SK-N-SH treated with all-trans-retinoic acid at 6 μM for 48 hours (cell line): ENCODE measurements around the gene SVIL.
A peak's percentile ranks its signal among the peaks of the same experiment; 100 is the strongest.

Experiments
- CSDC2 ChIP-seq: fragments of 250-450 bp; sonication (Bioruptor Pico); IDR thresholded peaks from 2 replicates; pipeline ENCODE4 v1.5.0; 2020; ENCODE audit warnings: mild to moderate bottlenecking, moderate library complexity
- ISL1 ChIP-seq: fragments of 250-450 bp; sonication (Bioruptor Pico); IDR thresholded peaks from 2 replicates; pipeline ENCODE4 v2.1.2; 2022; ENCODE audit warnings: mild to moderate bottlenecking, moderate library complexity
- OSR1 ChIP-seq: fragments of 250-450 bp; sonication (Bioruptor Pico); IDR thresholded peaks from 2 replicates; pipeline ENCODE4 v1.8.0; 2022; ENCODE audit warnings: moderate library complexity, mild to moderate bottlenecking, inconsistent platforms
- PPARA ChIP-seq: fragments of 250-450 bp; sonication (Bioruptor Pico); IDR thresholded peaks from 2 replicates; pipeline ENCODE4 v1.5.0; 2020; ENCODE audit warnings: mild to moderate bottlenecking, borderline replicate concordance
- RARB ChIP-seq: fragments of 250-450 bp; sonication (Bioruptor Pico); IDR thresholded peaks from 2 replicates; pipeline ENCODE4 v1.8.0; 2021; ENCODE audit warnings: mild to moderate bottlenecking, moderate library complexity
- SNAI2 ChIP-seq: fragments of 250-450 bp; sonication (Bioruptor Pico); IDR thresholded peaks from 2 replicates; pipeline ENCODE4 v1.5.0; 2020; ENCODE audit warnings: mild to moderate bottlenecking, moderate library complexity
- TOX ChIP-seq: fragments of 250-450 bp; sonication (Bioruptor Pico); IDR thresholded peaks from 2 replicates; pipeline ENCODE4 v1.8.0; 2021; ENCODE audit warnings: mild to moderate bottlenecking, moderate library complexity, borderline replicate concordance
- ZFP3 ChIP-seq: fragments of 250-450 bp; sonication (Bioruptor Pico); IDR thresholded peaks from 2 replicates; pipeline ENCODE4 v1.5.0; 2020; ENCODE audit warnings: mild to moderate bottlenecking, moderate library complexity
- ZFP30 ChIP-seq: fragments of 450-650 bp; formaldehyde crosslinking; IDR thresholded peaks from 2 replicates; pipeline ENCODE4 v1.5.0; 2022; ENCODE audit warnings: mild to moderate bottlenecking, moderate library complexity
- ZNF565 ChIP-seq: fragments of 450-650 bp; formaldehyde crosslinking; conservative IDR thresholded peaks from 2 replicates; pipeline ENCODE4 v1.5.0; 2020; ENCODE audit warnings: low read depth, mild to moderate bottlenecking, moderate library complexity
- ZNF8 ChIP-seq: fragments of 450-650 bp; formaldehyde crosslinking; IDR thresholded peaks from 2 replicates; pipeline ENCODE4 v1.5.0; 2020; ENCODE audit warnings: mild to moderate bottlenecking, moderate library complexity
- TF ChIP-seq, protein P1 (sequence below): fragments of 250-450 bp; sonication (Bioruptor Pico); IDR thresholded peaks from 2 replicates; pipeline ENCODE4 v1.5.0; 2020; ENCODE audit warnings: mild to moderate bottlenecking, moderate library complexity
- TF ChIP-seq, protein P2 (sequence below): fragments of 250-450 bp; sonication (Bioruptor Pico); IDR thresholded peaks from 2 replicates; pipeline ENCODE4 v1.5.1; 2021; ENCODE audit warnings: mild to moderate bottlenecking, moderate library complexity

DNA sequence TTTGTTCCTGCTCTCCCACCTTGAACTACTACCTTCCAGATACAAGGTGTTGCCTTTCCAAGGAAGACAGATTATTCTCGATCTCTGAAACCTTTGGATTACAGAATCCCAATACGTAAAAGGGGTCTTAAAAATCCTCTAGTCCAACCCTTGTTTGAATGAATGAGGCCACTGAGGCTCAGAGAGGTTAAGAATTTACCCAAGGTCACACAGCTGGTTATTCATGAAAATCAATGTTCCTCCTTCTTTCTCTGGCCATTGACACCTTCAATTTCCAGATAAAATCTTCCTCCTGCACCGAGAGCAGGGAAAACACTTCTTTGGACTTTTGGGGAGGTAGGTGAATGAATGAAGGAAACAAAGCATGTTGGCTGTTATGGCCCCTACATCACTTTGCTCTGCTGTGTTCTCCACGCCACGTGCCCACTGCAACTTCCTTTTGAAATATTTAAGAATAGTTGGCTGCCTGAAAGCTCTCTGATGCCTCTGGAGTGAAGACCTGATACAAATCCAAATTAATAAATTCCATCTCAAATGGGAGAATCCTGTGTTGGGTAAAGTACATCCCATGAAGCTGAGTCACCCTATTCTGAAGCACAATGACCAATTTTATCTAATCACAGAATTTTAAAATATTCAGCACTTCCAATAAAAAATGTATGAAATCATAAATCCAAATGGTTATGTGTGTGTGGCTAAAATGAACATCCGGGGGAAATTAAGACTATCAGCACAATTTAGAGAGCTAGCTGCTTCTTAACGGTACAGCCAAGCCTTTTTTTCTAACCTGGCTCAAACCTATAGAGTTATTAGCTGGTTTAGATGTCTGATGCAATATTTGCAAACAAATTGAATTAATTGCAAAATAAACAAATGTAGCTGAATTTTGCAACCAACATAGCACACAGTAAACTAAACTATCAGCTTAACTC is 7.3 kb downstream of the SVIL start:
- TF ChIP-seq ISL1 (CRISPR knock-in tag) (peak; percentile 74), ZFP3 (CRISPR knock-in tag) (no peak), RARB (no peak), CSDC2 (CRISPR knock-in tag) (no peak), OSR1 (CRISPR knock-in tag) (no peak), TOX (CRISPR knock-in tag) (no peak), ZFP30 (CRISPR knock-in tag) (no peak), ZNF565 (CRISPR knock-in tag) (no peak), PPARA (CRISPR knock-in tag) (no peak), SNAI2 (CRISPR knock-in tag) (no peak), ZNF8 (CRISPR knock-in tag) (no peak)
- TF ChIP-seq, protein P1, sequence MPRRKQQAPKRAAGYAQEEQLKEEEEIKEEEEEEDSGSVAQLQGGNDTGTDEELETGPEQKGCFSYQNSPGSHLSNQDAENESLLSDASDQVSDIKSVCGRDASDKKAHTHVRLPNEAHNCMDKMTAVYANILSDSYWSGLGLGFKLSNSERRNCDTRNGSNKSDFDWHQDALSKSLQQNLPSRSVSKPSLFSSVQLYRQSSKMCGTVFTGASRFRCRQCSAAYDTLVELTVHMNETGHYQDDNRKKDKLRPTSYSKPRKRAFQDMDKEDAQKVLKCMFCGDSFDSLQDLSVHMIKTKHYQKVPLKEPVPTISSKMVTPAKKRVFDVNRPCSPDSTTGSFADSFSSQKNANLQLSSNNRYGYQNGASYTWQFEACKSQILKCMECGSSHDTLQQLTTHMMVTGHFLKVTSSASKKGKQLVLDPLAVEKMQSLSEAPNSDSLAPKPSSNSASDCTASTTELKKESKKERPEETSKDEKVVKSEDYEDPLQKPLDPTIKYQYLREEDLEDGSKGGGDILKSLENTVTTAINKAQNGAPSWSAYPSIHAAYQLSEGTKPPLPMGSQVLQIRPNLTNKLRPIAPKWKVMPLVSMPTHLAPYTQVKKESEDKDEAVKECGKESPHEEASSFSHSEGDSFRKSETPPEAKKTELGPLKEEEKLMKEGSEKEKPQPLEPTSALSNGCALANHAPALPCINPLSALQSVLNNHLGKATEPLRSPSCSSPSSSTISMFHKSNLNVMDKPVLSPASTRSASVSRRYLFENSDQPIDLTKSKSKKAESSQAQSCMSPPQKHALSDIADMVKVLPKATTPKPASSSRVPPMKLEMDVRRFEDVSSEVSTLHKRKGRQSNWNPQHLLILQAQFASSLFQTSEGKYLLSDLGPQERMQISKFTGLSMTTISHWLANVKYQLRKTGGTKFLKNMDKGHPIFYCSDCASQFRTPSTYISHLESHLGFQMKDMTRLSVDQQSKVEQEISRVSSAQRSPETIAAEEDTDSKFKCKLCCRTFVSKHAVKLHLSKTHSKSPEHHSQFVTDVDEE (CRISPR knock-in tag): no peak
- TF ChIP-seq, protein P2, sequence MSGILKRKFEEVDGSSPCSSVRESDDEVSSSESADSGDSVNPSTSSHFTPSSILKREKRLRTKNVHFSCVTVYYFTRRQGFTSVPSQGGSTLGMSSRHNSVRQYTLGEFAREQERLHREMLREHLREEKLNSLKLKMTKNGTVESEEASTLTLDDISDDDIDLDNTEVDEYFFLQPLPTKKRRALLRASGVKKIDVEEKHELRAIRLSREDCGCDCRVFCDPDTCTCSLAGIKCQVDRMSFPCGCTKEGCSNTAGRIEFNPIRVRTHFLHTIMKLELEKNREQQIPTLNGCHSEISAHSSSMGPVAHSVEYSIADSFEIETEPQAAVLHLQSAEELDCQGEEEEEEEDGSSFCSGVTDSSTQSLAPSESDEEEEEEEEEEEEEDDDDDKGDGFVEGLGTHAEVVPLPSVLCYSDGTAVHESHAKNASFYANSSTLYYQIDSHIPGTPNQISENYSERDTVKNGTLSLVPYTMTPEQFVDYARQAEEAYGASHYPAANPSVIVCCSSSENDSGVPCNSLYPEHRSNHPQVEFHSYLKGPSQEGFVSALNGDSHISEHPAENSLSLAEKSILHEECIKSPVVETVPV: no peak
